Neural progenitor cell (in vitro differentiated cells): ENCODE measurements around the gene STOM.

ENCODE experiments used
- CTCF ChIP-seq: fragments of 200-600 bp; sonication (generic); IDR thresholded peaks from 2 replicates; pipeline ENCODE4 v1.5.1; 2017; ENCODE audit warnings: antibody characterized with exemption, mild to moderate bottlenecking
- EZH2 ChIP-seq: fragments of 200-600 bp; sonication (generic); IDR thresholded peaks from 2 replicates; pipeline ENCODE4 v1.6.1; 2017; ENCODE audit warnings: antibody characterized with exemption, mild to moderate bottlenecking, moderate library complexity
- EZH2phosphoT487 ChIP-seq: fragments of 200-600 bp; sonication (generic); IDR thresholded peaks from 2 replicates; pipeline ENCODE4 v1.6.1; 2017; ENCODE audit warnings: antibody characterized with exemption

GRCh38 chr9:121325387-121325786 is 44.7 kb downstream of the STOM start:
- TF ChIP-seq CTCF (no peak), EZH2 (no peak), EZH2phosphoT487 (no peak)
